HL-60/S4 treated with retinoic acid at 250 ng/mL for 4 days and 3 days (cell line): ENCODE measurements around the gene SUGCT.

Source experiments
- in situ Hi-C: fragments of 300-500 bp; cut with MboI; formaldehyde crosslinking; loops from 2 replicates; pipeline ENCODE4 v1.7.0; 2022; ENCODE audit warnings: low sequenced_read_pairs

The SUGCT gene

DNA sequence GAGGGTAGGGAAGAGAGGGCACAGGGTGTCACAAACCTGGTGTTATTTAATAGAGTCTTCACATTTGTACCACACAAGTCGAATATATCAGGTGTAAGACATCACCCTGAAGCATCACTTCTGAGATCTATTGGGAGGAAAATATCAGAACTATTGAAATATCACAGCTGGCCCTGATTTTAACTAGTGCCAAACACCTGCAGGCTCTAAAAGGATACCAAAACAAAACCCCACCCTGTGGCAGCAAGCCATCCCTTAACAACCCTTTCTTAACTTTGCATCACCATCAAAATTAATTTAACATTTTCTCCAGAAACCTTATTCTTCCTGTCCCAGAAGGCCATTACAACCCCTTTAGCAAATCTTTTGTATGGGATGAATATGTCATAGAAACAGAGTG is 365.4 kb downstream of the SUGCT start:
- in situ Hi-C loops = no loop called here

DNA sequence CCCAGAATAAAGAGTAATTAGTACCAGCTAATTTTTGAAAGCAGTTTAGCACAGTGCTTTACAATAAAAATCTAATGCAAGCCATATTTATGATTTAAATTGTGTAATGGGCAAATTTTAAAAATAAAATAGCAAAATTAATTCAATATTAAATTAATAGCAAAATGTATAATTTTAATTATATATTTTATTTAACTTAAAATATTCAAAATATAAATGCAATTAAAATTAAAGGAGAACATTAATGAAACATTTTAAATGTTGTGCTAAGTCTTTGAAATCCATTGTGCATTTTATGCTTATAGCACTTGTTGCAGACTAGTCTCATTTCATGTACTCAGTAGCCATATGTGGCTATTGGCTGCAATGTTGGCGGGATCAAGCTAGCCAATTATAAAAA is 367.6 kb downstream of the SUGCT start:
- in situ Hi-C loops = no loop called here

DNA sequence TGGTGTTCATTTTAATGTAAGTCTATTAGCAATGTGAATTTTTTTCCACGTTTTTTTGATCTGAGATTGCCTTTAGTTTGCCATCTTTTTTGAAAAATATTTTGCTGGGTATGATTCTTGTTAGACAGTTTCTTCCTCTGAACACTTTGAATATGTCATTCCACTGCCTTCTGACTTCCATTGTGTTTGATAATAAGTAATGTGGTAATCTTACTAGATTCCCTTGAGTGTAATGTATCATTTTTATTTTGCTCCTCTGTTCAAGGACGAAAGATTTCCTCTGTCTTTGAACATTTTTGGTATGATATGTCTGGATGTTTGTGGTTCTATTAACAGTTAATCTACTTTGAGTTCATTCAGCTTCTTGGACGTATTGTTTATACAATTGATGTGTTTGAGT is 371.4 kb downstream of the SUGCT start:
- in situ Hi-C loops = no loop called here

DNA sequence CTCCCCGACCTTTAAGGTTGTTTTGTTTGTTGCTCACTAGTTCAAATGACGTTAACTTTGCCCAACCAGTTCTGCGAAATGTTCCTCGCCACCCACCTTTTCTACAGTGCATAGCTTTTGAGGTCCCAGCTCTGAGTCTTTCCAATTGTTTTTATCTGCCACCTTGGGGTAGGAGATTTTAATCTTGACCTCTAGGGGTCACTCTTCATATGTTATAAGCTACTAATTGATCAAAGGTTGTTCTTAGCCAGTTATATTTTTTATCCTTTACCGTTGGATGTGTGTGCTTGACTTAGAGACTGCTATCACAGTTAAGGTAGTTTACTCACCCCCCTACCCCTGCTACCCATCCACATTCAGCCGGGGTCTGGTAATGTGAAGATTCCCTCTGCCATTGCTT is 372.4 kb downstream of the SUGCT start:
- in situ Hi-C loops = no loop called here

DNA sequence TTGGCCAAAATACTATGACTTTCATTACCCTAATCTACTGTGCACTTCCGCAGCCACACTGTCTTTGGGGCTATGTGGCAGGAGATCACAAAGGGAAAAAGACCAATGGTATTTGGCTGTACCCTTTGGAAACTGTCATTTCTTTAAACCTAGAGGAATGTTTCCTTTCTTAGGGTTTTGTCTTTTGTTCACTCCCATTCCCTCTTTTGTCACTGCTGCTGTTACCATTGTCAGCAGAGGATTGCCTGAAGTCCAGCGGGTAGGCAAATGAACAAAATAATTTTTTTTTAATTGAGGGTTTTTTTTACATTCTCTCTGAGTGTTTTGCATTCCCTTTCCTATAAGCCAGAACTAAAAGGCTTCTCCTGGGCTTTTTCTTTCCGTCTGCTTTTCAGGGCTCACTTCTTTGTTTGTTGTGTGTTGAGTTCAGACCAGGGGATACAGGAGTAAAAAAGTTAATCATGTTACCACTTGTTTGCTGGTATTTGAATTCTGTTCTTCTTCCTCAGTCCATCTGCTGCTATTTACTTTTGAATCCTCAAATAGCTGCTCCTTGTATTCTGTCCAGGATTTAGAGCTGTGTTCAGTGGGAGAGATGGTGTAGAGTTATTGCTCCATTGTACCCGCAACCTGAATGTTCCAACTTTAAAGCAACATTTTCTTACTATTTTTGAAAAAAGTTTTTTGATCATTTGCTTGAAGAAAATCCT is 374.6 kb downstream of the SUGCT start:
- in situ Hi-C loops = no loop called here

DNA sequence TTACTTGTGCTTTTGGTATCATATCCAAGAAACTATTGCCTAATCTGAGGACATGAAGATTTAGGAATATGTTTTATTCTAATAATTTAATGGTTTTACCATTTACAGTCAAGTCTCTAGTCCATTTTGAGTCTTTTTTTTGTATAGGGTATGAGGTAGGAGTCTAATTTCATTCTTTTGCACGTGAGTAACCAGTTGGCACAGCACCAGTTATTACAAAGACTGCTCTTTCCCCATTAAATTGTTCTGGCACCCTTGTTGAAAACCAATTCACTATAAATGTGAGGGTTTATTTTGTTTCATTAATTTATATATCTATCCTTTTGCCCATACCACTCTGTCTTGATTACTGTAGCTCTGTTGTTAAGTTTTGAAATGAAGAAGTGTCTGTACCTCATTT is 381.6 kb downstream of the SUGCT start:
- in situ Hi-C loops = no loop called here

DNA sequence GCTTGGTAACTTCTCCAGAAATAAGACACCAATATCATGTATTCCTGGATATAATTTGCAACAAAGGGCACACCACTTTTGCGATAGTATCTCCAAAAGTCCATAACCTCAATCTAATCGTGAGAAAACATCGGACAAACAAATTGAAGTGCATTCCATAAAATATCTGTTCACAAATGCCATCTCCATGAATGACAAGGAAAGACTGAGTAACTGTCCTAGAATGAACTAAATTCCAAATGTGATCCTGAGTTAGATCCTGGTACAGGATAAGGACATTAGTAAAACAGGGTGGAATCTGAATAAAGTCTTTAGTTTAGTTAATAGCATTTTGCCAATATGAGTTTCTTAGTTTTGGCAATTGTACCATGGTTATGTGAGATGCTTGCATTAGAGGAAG is 384.2 kb downstream of the SUGCT start:
- in situ Hi-C loops = no loop called here

DNA sequence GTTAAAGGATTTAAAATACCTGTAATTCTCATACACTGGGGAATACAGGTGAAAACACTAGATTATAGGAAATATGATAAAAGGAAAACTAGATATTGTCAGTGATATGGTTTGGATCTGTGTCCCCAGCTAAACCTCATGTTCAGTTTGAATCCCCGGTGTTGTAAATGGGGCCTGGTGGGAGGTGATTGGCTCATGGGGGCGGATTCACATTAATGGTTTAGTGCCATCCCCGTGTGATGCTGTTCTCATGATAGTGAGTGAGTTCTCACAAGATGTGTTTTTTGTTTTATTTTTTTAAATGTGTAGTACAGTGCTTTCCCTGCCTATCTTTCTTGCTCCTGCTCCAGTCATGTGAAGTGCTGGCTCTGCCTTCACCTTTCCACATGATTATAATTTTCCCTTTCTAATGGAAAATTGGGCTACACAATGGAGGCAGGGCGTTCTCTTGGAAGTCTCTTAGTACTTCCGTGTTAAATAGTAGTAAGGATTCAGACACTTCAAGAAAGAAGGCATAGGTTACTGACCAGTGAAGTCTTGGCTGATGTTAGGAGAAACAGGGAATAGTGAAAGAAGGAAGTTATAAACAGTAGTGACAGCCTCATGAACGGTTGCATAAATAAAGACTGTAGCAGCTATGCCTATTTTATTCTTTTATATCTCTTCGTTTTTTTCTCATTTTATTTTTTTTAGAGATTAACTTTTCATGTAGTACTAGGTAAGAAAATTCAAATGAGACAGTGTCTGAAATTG is 386.4 kb downstream of the SUGCT start:
- in situ Hi-C loops = no loop called here

DNA sequence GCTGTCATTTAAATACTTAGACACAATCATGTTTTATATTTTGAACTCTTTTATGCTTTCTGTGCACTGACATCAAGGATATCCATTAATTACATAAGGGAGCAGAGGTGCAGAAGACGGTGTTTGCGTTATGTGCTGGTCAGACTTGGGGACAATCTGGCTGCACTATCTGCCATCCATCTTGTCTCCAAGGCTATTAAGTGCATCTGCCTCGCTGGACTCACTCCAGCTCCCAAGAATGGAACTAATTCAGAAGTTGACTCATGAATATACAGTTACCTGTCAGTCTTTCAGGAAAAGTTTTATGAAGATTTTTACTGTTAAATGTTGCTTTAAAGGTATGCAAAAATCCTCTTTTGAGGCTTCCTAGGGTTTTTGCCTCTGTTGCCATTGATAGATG is 391.0 kb downstream of the SUGCT start:
- in situ Hi-C loops = no loop called here

DNA sequence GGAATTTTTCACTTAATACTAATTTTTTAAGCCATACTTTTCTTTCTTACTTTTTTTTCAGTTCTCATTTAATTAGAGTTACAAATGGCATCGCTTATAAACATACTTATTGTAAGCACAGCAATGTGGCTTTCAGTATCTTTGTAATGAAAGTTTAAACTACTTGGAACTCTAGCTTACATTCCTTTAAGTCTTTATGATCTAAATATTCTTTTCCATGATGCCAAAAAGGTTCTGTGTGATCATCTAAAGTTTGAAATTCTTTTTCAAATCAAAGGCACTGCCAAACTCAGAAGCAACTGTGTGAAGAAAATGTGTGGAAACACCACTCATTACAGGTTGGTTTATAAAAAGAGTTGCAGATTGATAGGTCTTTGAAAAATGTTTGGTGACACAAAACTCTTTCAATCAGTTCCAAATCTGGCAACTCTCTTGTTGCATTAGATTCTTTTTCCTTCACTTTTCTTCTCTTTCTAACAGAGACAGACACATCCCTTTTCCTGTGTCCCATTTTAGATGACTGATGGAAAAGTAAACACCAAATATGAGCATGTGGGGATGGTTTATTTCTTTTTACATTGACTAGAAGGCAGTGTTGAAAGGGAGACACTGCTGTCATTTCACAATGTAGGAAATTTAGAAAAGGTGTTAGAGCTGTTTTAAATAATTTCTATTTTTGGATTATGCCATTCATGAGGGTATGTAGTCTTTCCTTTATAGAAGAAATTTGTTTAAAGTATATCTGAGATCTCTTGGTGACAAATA is 392.3 kb downstream of the SUGCT start:
- in situ Hi-C loops = no loop called here

DNA sequence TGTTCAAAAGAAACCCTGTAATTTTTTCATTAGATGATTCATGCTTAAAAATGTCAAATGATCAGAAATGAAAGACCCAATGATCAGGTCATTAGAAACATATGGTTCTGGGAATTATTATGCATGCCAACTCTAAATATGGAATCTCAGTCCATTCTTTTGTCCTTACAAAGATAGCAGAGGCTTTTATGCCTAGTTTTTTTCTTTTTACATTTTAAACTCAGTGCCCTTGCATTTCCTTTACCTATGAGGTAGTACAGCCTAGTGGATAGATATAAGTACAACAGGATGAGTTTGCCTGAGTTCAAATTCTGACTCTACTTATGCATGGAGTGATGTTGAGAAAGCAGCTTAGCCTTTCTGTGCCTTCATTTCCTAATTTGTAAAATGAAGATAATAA is 392.9 kb downstream of the SUGCT start:
- in situ Hi-C loops = no loop called here

DNA sequence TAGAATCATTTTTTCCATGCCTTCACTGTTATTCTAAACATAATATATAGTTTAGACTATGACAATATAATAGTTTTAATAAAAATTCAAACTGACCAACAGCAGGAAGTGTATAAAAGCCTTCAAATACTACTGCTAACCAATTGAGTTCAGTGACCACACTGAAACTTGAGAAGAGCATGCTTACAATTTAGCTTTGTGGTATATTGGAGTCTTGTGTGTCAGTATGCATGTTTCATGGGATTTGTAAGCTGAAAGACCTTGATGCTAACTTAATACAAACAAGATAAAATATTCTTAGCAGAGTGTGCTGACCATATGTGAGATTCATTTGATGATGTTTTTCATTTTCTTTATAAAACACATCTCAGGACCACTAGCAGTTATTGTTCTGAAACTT is 395.5 kb downstream of the SUGCT start:
- in situ Hi-C loops = no loop called here

DNA sequence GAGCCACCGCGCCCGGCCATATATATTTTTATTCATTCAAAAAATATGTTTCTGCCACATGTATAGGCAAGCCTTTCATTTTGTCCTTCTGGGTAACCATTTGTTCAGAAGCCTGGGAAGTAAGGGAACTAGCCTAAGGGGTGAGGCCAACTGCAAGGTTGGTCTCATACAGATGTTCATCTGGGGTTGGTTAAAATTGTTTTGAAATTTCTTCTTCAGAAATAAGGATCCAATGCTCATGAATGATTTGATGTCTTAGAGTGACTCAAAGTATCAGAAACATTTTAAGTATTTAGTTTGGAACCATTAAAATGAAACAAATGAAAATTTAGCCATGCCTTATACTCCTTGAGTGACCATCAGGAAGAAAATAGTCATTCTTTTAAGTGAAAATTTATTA is 397.2 kb downstream of the SUGCT start:
- in situ Hi-C loops = no loop called here

DNA sequence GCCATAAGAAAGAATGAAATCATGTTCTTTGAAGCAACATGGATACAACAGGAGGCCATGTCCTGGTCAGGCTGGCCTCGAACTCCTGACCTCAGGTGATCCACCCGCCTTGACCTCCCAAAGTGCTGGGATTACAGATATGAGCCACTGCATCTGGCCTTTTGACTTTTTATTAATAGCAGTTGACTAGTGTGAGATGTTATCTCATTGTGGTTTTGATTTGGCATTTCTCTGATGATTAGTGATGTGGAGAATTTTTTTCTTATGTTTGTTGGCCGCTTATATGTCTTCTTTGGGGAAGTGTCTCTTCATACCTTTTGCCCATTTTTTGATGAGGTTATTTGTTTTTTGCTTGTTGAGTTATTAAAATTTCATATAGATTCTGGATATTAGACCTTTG is 400.9 kb downstream of the SUGCT start:
- in situ Hi-C loops = no loop called here

DNA sequence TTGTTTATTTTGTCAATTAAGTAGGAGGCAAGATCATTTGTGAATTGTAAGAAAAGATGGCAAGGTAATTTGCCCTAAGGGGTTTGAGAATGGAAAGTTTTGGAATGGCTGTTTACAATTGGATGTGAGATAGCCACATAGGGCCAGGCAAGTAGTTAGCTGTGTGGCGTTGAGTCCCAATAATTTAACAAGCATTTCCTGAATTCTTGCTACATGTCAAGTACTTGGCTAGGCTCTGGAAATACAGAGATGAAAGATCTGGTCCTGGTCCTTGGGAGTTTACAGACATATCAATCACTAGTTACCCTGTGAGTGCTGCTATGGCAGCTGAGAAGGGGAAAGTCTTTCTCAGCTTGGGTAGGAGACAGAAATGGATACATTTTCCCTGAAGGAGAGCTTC is 401.6 kb downstream of the SUGCT start:
- in situ Hi-C loops = no loop called here

DNA sequence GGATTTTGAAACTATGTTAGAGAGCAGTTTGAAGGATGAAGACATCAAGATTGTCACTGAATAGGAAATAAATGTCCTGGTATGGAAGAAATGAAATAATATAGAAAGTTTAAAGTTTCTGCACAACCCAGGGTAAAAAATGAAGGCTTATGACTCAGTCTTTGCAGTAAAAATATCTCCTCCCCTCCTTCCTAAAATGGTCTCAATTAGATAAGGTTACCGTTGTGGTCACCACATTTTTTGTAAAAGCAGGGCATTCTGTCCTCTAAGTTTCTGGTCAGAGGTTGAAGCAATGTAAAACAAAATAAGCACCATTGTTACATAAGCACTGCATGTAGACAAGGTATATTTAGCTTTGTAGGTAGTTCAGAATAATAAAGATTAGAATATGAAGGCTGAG is 403.5 kb downstream of the SUGCT start:
- in situ Hi-C loops = no loop called here

DNA sequence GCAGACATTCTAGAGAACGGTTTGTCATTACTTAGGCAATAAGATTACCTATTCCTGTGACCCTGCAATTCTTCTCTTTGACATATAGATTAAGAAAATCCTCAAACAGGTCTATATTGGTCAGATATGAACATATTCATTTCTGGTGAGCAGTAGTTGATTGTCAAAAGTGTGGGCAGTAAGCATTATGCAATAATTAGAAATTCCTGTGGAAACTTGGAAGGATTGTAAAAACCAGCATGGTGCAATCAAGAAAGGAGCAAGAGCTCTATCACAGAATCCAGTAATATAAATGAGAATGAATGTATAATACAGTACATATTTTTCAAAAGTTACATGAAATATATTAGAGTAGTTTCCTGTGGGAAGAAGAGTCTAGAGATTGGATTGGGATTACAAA is 406.5 kb downstream of the SUGCT start:
- in situ Hi-C loops = no loop called here

DNA sequence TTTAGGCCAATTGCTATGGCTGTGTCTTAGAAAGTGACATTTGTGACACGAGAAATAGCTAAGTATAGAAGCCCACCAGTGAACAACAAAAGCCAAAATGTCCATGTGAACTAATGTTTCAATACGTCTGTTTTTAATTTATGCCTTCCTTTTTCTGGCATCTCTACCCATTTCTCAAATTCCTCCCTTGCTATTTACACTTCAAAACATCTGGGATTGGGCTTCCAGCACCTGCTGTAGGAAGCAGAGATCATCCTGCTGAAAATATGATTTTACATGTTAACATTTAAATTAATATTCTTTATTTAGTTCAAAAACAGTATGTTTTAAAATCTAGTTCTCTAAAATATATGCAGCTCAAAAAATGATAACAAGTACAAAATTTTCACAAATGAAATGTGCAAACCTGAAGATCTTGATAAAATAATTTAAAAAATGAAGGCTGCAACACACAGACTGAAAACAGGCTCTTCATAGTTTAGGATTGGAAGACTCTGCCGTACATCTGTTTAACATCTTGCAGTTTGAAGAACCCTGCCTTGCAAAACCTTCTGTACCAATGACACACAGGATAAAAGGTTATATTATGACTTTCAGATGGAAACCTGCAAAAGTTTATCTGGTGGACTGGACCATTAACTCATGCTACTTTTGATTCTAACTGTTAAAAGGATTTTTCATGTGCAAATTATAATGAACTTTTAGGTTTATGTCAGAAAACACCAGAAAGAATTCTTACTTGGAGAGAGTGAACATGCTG is 408.4 kb downstream of the SUGCT start:
- in situ Hi-C loops = no loop called here

DNA sequence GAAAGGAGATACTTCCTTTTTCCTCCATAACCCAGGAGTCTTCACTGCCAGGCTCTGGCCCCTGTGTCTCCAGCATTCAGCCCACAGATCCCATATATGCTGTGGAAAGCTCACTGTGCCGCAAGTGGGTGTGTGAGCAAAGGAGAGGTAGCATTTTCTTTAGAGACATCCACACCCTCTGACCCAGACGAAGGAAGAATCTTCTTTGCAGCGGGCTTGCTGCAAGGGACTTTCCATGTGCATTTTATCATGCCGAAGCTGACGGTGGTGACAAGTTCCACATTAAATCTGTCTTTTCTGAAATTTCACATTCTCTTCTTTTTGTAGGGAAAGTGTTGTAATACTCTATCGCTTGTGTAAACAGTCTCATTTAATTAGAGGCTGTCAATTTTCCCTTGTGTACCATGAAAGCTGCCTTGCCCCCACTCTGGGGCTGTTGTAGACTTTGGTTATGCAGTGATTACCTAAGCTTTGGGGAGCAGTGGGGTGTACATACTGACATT is 409.5 kb downstream of the SUGCT start:
- in situ Hi-C loops = no loop called here

DNA sequence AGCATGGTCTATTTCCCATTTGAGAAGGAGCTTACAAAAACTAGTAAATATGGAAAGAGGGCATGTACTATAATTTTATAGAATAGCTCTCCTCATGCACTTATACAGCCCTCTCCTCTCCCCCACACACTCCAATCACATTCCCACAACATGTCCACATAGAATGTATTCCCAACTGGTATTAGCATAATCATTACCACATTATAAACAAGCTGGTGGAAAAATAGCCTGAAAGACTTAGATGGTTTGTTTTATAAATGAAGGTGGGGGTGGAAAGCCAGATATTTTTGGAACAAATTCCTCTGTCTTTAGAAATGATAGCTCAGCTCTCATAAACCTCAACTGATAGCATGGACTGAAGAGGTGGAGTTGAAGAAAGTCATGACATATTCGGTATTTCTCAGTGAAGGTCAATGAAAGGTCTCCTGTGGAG is 410.1 kb downstream of the SUGCT start:
- in situ Hi-C loops = no loop called here

DNA sequence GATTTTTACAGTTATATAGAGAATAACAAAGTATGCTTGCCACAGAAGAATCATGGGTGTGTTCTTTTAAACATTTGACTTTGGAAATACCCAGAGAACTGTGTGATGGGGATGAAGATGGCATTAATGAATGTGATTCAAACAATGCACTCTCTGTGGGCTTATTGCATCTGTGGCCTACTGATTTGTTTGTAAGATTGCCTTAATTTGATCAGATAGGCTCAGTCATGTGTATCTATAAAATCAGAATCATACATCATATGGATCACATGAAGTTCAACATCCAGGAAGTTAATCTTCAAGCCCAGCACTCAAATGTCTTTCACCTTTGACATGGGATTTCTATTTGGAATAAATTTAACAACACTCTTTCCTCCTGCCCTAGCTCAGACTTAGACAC is 410.9 kb downstream of the SUGCT start:
- in situ Hi-C loops = no loop called here
